H1 (cell line): ENCODE data around the gene SYNJ2.

ENCODE experiments used
- BCL11A ChIP-seq, 2 experiments: IDR thresholded peaks; one replicate each; pipeline ENCODE4 v1.6.1; 2011; ENCODE audit warnings: low read depth in 2 of 2, low read length in 2 of 2, mild to moderate bottlenecking in 2 of 2
- CHD1 ChIP-seq: IDR thresholded peaks from 2 replicates; pipeline ENCODE4 v1.6.1; 2012; ENCODE audit warnings: low read depth, low read length, improper control_type of control experiment
- CHD2 ChIP-seq: IDR thresholded peaks from 2 replicates; pipeline ENCODE4 v1.6.1; 2012; ENCODE audit warnings: low read length, improper control_type of control experiment
- CTCF ChIP-seq, 3 experiments: IDR thresholded peaks; 1 replicate in 2 of 3; 2 replicates in 1 of 3; pipeline versions ENCODE4 v1.5.1 to v1.6.1; 2011; ENCODE audit warnings: low read length in 3 of 3, mild to moderate bottlenecking in 3 of 3, inconsistent platforms in 2 of 3, low read depth in 1 of 3, moderate library complexity in 1 of 3; ENCODE audit not compliant: insufficient read depth in 1 of 3; ENCODE audit errors: control extremely low read depth in 1 of 3
- EZH2 ChIP-seq: fragments of 200-600 bp; sonication (generic); IDR thresholded peaks from 2 replicates; pipeline ENCODE4 v1.7.1; 2012; ENCODE audit warnings: low read depth, mild to moderate bottlenecking, moderate library complexity, low read length, inconsistent platforms; ENCODE audit not compliant: severe bottlenecking
- FOSL1 ChIP-seq: IDR thresholded peaks from 2 replicates; pipeline ENCODE4 v1.6.1; 2011; ENCODE audit warnings: mild to moderate bottlenecking, low read depth, low read length, moderate library complexity; ENCODE audit not compliant: insufficient read depth
- MAX ChIP-seq: IDR thresholded peaks from 2 replicates; pipeline ENCODE4 v1.6.1; 2012; ENCODE audit warnings: inconsistent platforms
- PHF8 ChIP-seq: fragments of 200-600 bp; sonication (generic); conservative IDR thresholded peaks from 2 replicates; pipeline ENCODE4 v1.7.1; 2012; ENCODE audit warnings: low read depth, mild to moderate bottlenecking, inconsistent platforms, low read length, moderate library complexity
- POLR2A ChIP-seq, 2 experiments: IDR thresholded peaks; 1 replicate in 1 of 2; 2 replicates in 1 of 2; pipeline ENCODE4 v1.6.1; 2011; ENCODE audit warnings: low read depth in 2 of 2, low read length in 2 of 2, mild to moderate bottlenecking in 2 of 2; ENCODE audit errors: control extremely low read depth in 1 of 2
- POLR2AphosphoS5 ChIP-seq: IDR thresholded peaks from 2 replicates; pipeline ENCODE4 v1.6.1; 2011; ENCODE audit warnings: low read depth, low read length
- TAF1 ChIP-seq: IDR thresholded peaks from 2 replicates; pipeline ENCODE4 v1.6.1; 2011; ENCODE audit warnings: mild to moderate bottlenecking, low read depth, low read length
- YY1 ChIP-seq: IDR thresholded peaks from 2 replicates; pipeline ENCODE4 v1.6.1; 2011; ENCODE audit warnings: low read depth, mild to moderate bottlenecking, low read length

GRCh38 chr6:158005626-158006180 lies 24.0 kb downstream of the SYNJ2 start:
- TF ChIP-seq CTCF (IDR thresholded peaks at IDR 0.05; ENCODE audit: control extremely low read depth in 1 of 3, insufficient read depth in 1 of 3, low read depth in 1 of 3, low read length in 3 of 3) (no peak), BCL11A (IDR thresholded peaks at IDR 0.05; ENCODE audit: low read depth in 2 of 2, low read length in 2 of 2) (no peak), PHF8 (no peak), MAX (no peak), POLR2AphosphoS5 (no peak), YY1 (no peak), CHD2 (no peak), FOSL1 (no peak), TAF1 (no peak), EZH2 (no peak), CHD1 (no peak), POLR2A (IDR thresholded peaks at IDR 0.05; ENCODE audit: control extremely low read depth in 1 of 2, low read depth in 2 of 2, low read length in 2 of 2) (no peak)
